GM21360 (cell line): Measurements from ENCODE around the gene SPATA46.
"Not testable (repeated sequence)": the region's sequence is repeated elsewhere in the genome, so short reads cannot be mapped to it uniquely, and the experiment has no call there.

ENCODE experiments used
- ATAC-seq: cut with Tn5 transposase; IDR thresholded peaks from one replicate; pipeline ENCODE4 v1.9.1; 2021; ENCODE audit warnings: mild to moderate bottlenecking, moderate library complexity; ENCODE audit not compliant: unreplicated experiment

SPATA46 gene

DNA sequence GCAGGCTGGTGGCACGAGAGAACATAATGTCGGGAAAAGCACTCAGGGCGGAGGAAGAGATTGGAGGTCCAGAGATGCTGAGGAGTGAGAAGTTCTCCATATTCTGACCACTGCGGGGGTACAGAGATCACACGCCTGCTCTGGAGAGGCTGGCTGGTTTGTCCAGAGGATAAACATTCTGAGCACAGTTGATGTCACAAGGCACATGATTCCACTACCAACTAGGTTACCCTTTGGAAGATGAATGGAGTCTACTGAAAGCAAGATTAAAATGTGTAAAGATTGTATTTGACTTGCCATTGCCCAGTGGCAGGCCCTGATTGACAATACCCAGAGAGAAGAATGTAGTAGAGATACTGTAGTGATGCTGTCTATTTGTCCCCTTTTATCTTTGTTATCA lies at the start of gene SPATA46:
SPATA46 (minus strand) TSS at position 164 of the 400 bp plus-strand sequence; CDS start at position 100, 64 bp downstream.
- no peak for ATAC-seq

GRCh38 chr1:162422662-162423375 lies 46.2 kb upstream of the SPATA46 start:
- no peak for ATAC-seq

- no peak for ATAC-seq
Observed at GRCh38 chr1:162421258-162422164, 44.9 kb upstream of the SPATA46 start.

- ATAC-seq = no peak
Observed at GRCh38 chr1:162420120-162420519, 43.5 kb upstream of the SPATA46 start.

DNA sequence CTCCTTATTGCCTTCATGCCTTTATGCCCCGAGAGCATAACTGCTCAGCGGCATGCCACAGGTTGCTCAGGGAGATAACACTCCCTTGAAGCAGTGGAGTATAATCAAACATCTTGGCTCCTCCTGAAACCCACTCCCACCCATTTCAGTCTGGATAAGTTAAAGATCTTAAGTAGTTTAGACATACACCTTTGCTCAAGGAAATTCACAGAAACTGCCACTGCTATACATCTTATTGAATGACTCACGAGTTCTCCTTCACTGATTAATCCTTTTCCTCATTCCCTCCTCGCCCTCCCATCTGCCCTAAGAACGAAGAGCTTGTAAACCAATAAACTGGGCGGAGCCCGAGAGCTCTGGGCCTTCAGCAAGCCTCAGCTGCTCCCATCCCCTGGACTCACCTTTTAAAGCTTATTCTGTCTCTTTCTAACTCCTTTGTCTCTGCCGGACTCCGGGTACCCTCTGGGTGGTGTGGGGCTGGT lies 42.8 kb upstream of the SPATA46 start:
- not testable (repeated sequence) for ATAC-seq

- not testable (repeated sequence) for ATAC-seq
Observed at GRCh38 chr1:162418584-162418983, 41.9 kb upstream of the SPATA46 start.

- no peak for ATAC-seq
Observed at GRCh38 chr1:162417650-162418049, 41.0 kb upstream of the SPATA46 start.

GRCh38 chr1:162416909-162417308 lies 40.3 kb upstream of the SPATA46 start:
- no peak for ATAC-seq

DNA sequence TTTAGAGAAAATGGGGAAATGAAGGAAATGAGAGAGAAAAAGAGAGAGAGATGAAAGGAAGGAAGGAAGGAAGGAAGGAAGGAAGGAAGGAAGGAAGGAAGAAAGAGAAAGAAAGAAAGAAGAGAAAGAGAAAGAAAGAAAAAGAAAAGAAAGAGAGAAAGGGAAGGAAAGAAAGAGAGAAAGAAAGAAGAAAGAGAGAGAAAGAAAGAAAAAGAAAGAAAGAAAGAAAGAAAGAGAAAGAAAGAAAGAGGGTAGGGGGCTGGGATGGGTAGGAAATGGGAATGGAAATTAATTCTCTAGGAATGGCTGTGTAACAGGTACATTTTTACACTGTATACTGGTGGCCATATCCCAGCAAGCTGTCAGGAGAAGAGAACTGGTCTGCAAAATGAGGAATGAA lies 39.6 kb upstream of the SPATA46 start:
- ATAC-seq = no peak

DNA sequence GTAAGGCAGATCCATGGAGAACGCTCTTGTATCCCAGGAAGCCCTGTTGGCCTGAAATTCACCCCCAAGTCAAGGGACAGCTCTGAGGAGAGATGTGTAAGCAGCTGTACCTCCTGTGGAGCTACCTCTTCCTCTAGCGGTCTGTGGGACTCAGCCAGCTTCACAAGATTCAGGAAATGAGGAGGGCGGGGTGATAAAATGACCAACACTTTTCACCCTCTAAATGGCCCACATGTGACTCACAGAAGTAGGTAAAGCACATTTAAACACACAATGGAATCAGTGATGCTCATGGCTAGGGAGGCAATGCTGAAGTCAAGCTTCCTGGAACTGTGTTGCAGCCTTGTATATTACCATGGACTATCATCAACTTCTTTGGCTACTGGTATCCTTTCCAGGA lies 35.3 kb upstream of the SPATA46 start, which contains the start of gene SH2D1B:
SH2D1B (minus strand) TSS at position 135 of the 400 bp plus-strand sequence; CDS start at position 15, 120 bp downstream.
- no peak for ATAC-seq

DNA sequence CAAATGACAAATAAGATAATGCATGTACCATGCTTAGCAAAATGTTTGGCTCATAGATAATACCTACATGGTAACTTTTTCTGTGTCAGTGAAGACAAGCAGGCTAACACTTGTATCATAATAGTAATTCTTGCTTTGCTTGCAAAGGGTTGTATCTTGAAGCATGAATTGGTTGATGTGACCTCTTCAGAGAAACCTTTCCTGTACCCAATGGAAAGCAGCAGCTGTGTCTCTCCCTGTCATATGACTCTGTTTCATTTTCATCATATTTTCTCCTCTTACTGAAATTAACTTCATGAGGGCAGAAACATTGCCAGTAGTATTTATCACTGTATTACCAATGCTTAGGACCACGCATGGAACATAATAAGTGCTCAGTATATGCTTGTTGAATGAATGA lies 30.9 kb upstream of the SPATA46 start:
- no peak for ATAC-seq

DNA sequence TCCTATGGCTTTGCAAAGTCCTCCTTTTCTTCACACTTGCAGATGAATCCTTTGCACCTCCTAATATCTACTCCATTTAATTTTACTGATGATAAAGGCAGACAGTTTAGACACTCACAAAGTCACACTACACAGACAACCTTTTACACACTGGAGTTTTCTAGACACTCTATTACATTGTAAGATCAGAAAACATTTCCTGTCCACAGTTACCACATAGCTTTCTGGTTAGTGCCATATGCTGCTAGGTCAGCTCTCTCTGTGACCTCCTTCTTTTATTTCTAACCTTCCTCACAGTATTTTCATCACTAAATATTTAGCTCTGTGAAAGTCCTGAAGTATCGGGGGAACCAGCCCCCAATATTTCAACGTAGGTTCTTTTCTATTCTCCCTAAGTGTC lies 30.2 kb upstream of the SPATA46 start:
- no peak for ATAC-seq

DNA sequence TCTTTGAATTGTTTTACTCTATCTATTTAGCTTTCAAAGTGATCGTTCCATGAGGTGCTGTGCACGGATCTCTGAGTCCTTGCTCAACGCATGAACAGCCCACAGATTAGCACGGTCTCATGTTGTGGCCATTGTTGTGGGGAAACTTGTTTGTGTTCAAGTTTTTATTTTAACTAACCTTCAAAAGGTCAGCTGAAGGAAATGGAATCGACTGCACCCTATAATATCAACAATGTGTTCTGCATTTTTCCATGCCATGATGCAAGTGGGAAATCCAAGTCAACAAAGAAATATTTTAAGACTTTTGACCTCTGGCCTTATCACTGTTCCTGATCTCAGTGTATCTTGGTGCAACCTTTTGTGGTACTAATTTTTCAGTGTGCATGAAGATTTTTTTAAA lies 29.1 kb upstream of the SPATA46 start:
- no peak for ATAC-seq

- ATAC-seq = no peak
Observed at GRCh38 chr1:162404550-162405160, 28.0 kb upstream of the SPATA46 start.

- no peak for ATAC-seq
Observed at GRCh38 chr1:162400790-162401355, 24.2 kb upstream of the SPATA46 start.

DNA sequence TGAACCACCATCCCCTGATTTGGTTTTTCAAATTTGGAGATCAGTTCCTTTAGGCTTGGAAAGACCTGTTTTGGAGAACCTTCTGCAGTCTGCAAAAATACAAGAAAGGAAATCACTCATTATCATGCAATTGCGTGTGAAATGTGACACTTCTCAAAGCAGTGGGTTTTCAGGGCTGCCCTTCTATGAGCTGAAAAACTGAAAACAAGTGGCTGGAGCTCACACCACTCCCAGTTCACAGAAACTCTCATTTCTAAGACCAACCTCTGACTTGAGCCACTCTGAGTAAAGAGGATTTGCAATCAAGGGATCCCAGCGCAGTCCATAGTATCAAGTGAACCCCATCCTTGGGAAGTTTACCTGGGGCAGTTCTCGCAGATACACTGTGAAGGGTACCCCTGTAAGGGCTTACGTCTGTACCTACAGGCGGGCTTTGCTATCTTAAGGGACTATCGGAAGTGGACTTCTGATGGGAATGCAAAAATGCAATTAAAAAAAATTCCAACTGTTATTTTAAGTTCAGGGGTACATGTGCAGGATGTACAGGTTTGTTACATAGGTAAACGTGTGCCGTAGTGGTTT lies 22.4 kb upstream of the SPATA46 start:
- ATAC-seq = no peak

DNA sequence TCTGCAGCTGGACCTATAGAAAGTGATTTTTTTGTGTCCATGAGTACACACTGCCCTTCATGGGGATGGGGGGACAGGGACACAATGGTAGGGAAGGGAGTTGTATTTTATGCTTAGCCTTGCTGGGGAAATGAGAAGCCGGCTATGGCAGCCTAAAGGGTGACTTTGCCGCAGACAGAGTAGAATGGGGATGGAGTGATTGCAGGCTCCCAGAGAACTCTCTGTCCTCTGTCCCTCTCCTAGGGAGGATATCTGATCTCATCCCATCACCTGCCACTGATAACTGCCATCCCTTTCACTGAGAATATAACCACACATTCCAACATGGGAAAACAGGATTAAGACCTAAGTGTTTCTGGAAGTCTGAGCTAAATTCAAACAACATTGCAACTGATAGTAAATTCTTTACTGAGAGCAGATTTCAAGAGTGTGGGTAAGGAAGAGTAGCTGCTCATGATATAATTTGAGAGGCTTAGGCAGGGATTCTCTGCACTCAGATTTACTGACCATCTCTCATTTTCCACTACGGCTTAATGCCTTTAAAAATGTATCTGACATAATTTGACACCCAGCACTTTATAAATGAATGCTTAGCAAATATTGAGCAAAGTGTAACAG lies 21.4 kb upstream of the SPATA46 start:
- ATAC-seq = no peak

DNA sequence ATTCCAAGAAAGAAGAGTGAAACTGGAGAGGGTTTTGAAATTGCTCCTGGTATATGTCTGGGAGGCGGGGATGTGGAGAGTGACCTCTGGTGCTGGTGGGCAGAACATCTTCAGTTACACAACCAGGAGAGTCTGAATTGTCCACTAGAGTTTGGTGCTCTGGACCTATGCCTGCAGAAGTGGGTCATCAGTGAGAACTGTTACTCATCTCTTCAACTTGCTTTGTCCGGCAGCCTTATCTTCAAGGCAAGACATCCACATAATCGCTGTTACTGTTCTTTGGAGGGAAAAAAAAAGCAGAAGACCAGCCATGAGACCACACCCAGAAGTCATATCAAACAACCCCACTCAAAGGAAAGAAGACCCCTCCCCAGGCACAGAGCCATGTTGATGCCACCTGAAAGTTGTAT lies 20.4 kb upstream of the SPATA46 start:
- ATAC-seq = no peak

DNA sequence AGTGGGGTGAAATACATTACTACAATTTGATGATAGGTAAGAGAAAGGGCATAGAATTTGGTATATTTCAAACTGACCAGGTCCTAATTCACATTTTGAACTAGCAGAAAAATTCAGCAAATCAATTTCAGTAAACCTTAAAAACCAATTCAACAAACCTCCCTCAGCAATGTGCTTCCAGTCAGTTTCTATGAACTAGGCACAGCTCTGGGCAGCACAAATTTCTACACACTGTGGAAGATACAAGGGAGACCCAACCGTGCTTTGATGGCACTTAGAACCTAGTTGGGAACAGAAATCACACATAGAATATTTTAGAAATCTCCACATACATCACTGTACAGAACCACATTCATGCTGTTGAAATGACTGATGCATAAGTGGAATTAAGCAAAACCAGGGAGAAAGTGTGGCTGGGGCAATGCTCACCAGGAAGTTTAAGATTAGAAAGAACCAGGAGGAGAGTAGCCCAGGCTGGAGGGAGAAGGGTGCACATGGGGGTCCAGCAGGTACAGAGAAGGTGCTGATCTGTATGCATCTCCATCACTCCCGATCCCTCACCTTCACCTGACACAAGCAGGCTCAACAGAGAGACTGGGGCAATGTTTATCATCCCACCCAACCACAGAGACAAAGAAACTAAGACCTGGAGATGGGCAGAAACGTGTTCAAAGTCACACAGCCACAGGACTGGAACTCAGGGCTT lies 19.7 kb upstream of the SPATA46 start:
- ATAC-seq = no peak
